Brain microvascular endothelial cell (primary cell): ENCODE data around the gene RBM26.

Source experiments
- DNase-seq: peaks from one replicate; pipeline ENCODE4 v3.0.0-alpha.2; 2020
- H3K27ac ChIP-seq: fragments of 250-450 bp; sonication (Bioruptor Pico); 2 replicates; pipeline ENCODE4 v1.5.1; 2020; ENCODE audit warnings: mild to moderate bottlenecking, moderate library complexity
- H3K27me3 ChIP-seq: fragments of 250-450 bp; sonication (Bioruptor Pico); replicated peaks from 2 replicates; pipeline ENCODE4 v1.5.1; 2020; ENCODE audit warnings: mild to moderate bottlenecking
- H3K36me3 ChIP-seq: fragments of 250-450 bp; sonication (Bioruptor Pico); replicated peaks from 2 replicates; pipeline ENCODE4 v1.5.1; 2020; ENCODE audit warnings: mild to moderate bottlenecking
- H3K4me3 ChIP-seq: 2 replicates; pipeline ENCODE4 v1.5.1; 2011; ENCODE audit warnings: low read depth, mild to moderate bottlenecking, control low read depth, low read length, moderate library complexity
- in situ Hi-C: cut with HindIII; loops from 2 replicates; pipeline ENCODE4 v1.10.0; 2017; ENCODE audit warnings: low sequenced_read_pairs, low pct_ligation_motif_present
- TF ChIP-seq, protein P1 (sequence below): IDR thresholded peaks from 2 replicates; pipeline ENCODE4 v1.5.1; 2011; ENCODE audit warnings: low read depth, mild to moderate bottlenecking, moderate library complexity, low read length, control low read depth, inconsistent platforms; ENCODE audit errors: missing control alignments

RBM26 gene

DNA sequence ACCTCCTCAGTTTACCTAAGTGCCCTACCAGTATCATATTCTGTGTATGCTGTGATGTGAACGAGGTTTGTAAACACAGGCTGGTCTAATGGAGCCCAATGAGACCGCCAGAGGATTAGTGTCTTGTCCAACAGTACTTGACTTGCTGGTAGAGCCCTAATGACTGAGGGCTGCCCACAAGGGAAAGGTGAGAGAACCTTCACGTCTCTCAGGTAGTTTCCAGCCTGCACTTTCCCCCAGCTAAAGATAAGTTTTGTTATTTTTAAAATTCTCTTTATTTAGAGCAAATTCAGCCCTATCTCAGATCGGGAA, 498 bp upstream of the RBM26 start:
- in situ Hi-C loops: no loop called here
- TF ChIP-seq, protein P1, sequence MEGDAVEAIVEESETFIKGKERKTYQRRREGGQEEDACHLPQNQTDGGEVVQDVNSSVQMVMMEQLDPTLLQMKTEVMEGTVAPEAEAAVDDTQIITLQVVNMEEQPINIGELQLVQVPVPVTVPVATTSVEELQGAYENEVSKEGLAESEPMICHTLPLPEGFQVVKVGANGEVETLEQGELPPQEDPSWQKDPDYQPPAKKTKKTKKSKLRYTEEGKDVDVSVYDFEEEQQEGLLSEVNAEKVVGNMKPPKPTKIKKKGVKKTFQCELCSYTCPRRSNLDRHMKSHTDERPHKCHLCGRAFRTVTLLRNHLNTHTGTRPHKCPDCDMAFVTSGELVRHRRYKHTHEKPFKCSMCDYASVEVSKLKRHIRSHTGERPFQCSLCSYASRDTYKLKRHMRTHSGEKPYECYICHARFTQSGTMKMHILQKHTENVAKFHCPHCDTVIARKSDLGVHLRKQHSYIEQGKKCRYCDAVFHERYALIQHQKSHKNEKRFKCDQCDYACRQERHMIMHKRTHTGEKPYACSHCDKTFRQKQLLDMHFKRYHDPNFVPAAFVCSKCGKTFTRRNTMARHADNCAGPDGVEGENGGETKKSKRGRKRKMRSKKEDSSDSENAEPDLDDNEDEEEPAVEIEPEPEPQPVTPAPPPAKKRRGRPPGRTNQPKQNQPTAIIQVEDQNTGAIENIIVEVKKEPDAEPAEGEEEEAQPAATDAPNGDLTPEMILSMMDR: no peak

GRCh38 chr13:79405501-79405830, 589 bp downstream of the RBM26 start:
- DNase-seq: no peak
- TF ChIP-seq, protein P1: no peak
- H3K4me3 ChIP-seq: peak overlapping the region; percentile 85
- in situ Hi-C loops: no loop called here
- no peaks in the 10 kb centered on the region for H3K36me3 ChIP-seq
- H3K27me3 ChIP-seq: no peaks in the 10 kb centered on the region
- peak overlapping the region; percentile 92 for H3K27ac ChIP-seq

More for the DNA sequence above, 498 bp upstream of the RBM26 start:
- no peak for DNase-seq
- H3K27ac ChIP-seq: peak overlapping the region; percentile 92
- no peaks in the 10 kb centered on the region for H3K36me3 ChIP-seq
- peak overlapping the region; percentile 85 for H3K4me3 ChIP-seq
- H3K27me3 ChIP-seq: no peaks in the 10 kb centered on the region

DNA sequence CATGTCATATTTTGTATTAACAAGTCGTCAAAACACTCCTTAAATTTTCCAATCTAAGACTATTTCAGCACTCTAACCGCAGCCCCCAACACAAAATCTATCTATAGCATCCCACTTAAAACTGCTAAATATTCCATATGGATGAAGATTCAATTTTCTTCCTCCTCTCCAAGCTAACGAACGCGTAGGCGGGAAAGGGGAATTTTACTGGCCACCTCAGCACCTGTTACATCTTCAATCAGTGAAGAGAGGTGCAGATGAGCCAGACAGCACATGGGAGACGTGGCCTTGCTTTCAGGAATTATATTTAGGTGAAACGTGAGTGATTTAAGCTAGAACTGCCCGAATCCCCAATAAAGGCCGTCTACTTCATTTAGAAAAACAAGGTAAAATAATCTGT, 1.1 kb downstream of the RBM26 start:
- H3K4me3 ChIP-seq: peak overlapping the region; percentile 85
- H3K36me3 ChIP-seq: peaks cover 3% of the 10 kb centered on the region
- TF ChIP-seq, protein P1: no peak
- H3K27me3 ChIP-seq: no peaks in the 10 kb centered on the region
- no peak for DNase-seq
- in situ Hi-C loops: no loop called here
- peak overlapping the region; percentile 92 for H3K27ac ChIP-seq

DNA sequence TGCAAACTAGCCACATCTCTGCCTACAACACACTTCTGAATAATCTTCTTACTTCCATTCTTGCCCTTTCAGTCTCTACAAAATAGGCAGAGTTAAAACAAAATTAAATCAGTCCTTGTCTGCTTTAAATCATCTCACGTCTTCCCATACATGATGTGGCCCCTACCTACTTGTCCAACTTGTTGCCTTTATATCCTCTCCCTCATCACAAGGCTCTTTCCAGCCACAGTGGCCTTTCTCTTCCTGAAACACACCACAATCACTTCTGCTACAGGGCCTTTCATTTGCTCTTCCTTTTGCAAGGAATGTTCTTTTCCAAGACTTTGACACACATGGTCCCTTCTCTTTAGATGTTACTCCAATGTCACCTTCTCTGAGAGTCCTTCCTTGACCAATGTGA, 1.7 kb downstream of the RBM26 start:
- Histone ChIP-seq H3K36me3 (peaks cover 4% of the 10 kb centered on the region), H3K4me3 (peak overlapping the region; percentile 85), H3K27me3 (no peaks in the 10 kb centered on the region), H3K27ac (no peak overlapping the region)
- TF ChIP-seq, protein P1: no peak
- no peak for DNase-seq
- in situ Hi-C loops: no loop called here

GRCh38 chr13:79403113-79403512, 2.9 kb downstream of the RBM26 start:
- Histone ChIP-seq H3K27me3 (no peaks in the 10 kb centered on the region), H3K27ac (no peak overlapping the region), H3K4me3 (no peak overlapping the region), H3K36me3 (peaks cover 4% of the 10 kb centered on the region)
- in situ Hi-C loops: no loop called here
- TF ChIP-seq, protein P1: no peak
- DNase-seq: no peak

DNA sequence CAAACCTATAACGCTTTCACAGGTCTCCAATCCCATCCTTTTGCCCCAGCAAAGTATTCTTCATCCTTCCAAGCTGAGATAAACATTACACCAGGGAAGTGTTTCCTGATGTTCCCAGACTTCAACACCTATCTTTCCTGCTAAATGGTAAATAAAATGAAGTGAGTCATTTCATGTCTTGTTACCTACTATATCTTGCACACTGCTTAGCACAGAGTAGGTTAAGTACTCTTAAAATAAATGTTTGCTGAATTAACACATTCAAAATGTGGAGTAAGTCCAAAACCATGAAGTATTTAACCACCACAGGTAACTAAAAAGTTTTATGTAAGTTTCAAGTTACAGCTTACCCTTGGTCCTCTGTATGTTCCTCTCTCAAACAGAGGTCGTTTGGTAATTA, 3.4 kb downstream of the RBM26 start:
- Histone ChIP-seq H3K36me3 (peaks cover 4% of the 10 kb centered on the region), H3K27me3 (no peaks in the 10 kb centered on the region), H3K27ac (no peak overlapping the region), H3K4me3 (no peak overlapping the region)
- TF ChIP-seq, protein P1: no peak
- in situ Hi-C loops: no loop called here
- DNase-seq: no peak
